GM13977 (cell line): ENCODE measurements around the gene CRY1.
"Not testable (repeated sequence)": the region's sequence is repeated elsewhere in the genome, so short reads cannot be mapped to it uniquely, and the experiment has no call there.

ENCODE experiments used
- DNase-seq: peaks from one replicate; pipeline ENCODE4 v3.0.0; 2012; ENCODE audit warnings: low spot score
- CTCF ChIP-seq: IDR thresholded peaks from 2 replicates; pipeline ENCODE4 v1.5.1; 2012; ENCODE audit warnings: mild to moderate bottlenecking, control low read depth; ENCODE audit not compliant: insufficient read depth; ENCODE audit errors: extremely low read depth, missing control alignments
- in situ Hi-C: fragments of 300-500 bp; cut with MboI; formaldehyde crosslinking; loops from one replicate; pipeline ENCODE4 v1.12.0; 2022; ENCODE audit warnings: low sequenced_read_pairs, low pct_unique_long_range_greater_than_20kb, mixed read lengths, inconsistent platforms; ENCODE audit not compliant: unreplicated experiment

Gene CRY1

DNA sequence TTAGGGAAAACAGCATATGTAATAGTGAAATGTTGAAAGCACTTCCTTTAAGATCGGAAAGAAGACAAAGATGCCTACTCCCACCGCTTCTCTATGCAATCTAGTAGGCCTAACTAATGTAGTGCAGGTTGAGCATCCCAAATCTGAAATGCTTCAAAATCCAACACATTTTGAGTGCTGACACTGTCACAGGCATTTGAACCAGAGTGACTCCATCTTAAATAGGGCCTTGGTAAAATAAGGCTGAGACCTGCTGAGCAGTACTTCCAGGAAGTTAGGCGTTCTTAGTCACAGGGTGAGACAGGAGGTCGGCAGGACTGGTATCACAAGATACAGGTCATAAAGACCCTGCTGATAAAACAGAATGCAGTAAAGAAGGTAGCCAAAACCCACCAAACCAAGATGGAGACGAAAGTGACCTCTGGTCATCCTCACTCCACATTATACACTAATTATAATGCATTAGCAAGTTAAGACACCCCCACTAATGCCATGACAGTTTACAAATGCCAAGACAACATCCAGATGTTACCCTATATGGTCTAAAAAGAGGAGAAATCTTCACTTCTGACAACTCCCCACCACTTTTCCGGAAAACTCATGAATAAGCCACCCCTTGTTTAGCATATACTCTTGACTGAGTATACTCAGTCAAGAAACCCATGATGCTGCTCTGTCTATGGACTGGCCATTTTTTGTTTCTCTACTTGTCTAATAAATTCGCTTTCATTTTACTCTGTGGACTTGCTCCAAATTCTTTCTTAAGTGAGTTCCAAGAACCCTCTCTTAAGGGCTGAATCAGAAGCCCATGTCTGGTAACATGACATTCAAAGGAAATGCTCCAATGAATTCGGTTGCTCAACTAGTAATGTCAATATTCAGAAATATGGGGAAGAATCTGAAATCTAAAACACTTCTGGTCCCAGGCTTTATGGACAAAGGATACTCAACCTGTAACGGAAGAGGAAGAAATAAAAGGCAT is 59.3 kb downstream of the CRY1 start:
- DNase-seq = no peak
- TF ChIP-seq CTCF = no peak
- in situ Hi-C loops = no loop called here

- no peak for TF ChIP-seq CTCF
- in situ Hi-C loops = no loop called here
- no peak for DNase-seq
These were observed 61.1 kb downstream of the CRY1 start for GRCh38 chr12:107032266-107032665.

GRCh38 chr12:107031061-107031460 is 62.3 kb downstream of the CRY1 start:
- TF ChIP-seq CTCF = no peak
- in situ Hi-C loops = no loop called here
- DNase-seq = no peak

GRCh38 chr12:107029081-107029480 is 64.3 kb downstream of the CRY1 start:
- TF ChIP-seq CTCF = no peak
- in situ Hi-C loops = no loop called here
- DNase-seq = no peak

- no peak for DNase-seq
- no peak for TF ChIP-seq CTCF
- in situ Hi-C loops = no loop called here
These were observed 65.7 kb downstream of the CRY1 start for GRCh38 chr12:107027636-107028053.

GRCh38 chr12:107026806-107027635 is 66.3 kb downstream of the CRY1 start:
- in situ Hi-C loops = no loop called here
- DNase-seq = no peak
- no peak for TF ChIP-seq CTCF

- in situ Hi-C loops, DNase-seq: not testable (repeated sequence)
These were observed 67.0 kb downstream of the CRY1 start for GRCh38 chr12:107026356-107026755.
